Transverse colon (tissue), 4 donors: ENCODE results near the gene C14orf119. TPM values are rescaled to one million over a fixed set of nuclear protein-coding genes. Genes with fewer than 3 reads are reported as not detected.

Source experiments
- DNase-seq: peaks from one replicate; pipeline ENCODE4 v3.0.0-alpha.2; 2019
- H3K27ac ChIP-seq, 4 donors: fragments of 200-600 bp; sonication (generic); 2 replicates each; pipeline ENCODE4 v1.5.1; 2016 to 2018; ENCODE audit warnings: inconsistent platforms in 4 of 4
- H3K27me3 ChIP-seq: fragments of 200-600 bp; sonication (generic); 2 replicates; pipeline ENCODE4 v1.5.1; 2017; ENCODE audit warnings: inconsistent platforms
- H3K36me3 ChIP-seq, 4 donors: fragments of 200-600 bp; sonication (generic); 2 replicates each; pipeline ENCODE4 v1.5.1; 2017 to 2019; ENCODE audit warnings: inconsistent platforms in 4 of 4
- H3K4me1 ChIP-seq, 4 donors: fragments of 200-600 bp; sonication (generic); 2 replicates each; pipeline ENCODE4 v1.5.1; 2017 to 2020; ENCODE audit warnings: inconsistent platforms in 4 of 4
- H3K4me3 ChIP-seq, 4 donors: fragments of 200-600 bp; sonication (generic); 1 replicate in 1 of 4; 2 replicates in 3 of 4; pipeline versions ENCODE4 v1.5.1 to v1.6.1; 2017 to 2019; ENCODE audit warnings: inconsistent platforms in 4 of 4
- H3K9me3 ChIP-seq, 2 donors: fragments of 200-600 bp; sonication (generic); 2 replicates each; pipeline ENCODE4 v1.5.1; 2017 to 2019; ENCODE audit warnings: inconsistent platforms in 2 of 2
- CTCF ChIP-seq, 5 experiments: fragments of 200-600 bp in 3 of 5; fragments of 450-650 bp in 2 of 5; sonication (generic) in 3 of 5; IDR thresholded peaks; 1 replicate in 2 of 5; 2 replicates in 3 of 5; pipeline ENCODE4 v1.5.1; 2016 to 2017; ENCODE audit warnings: antibody characterized with exemption in 5 of 5, inconsistent platforms in 3 of 5, mild to moderate bottlenecking in 2 of 5, moderate library complexity in 1 of 5
- EP300 ChIP-seq: sonication (generic); formaldehyde crosslinking; IDR thresholded peaks from one replicate; pipeline ENCODE4 v1.6.1; 2017; ENCODE audit warnings: antibody characterized with exemption, low read depth
- POLR2A ChIP-seq: fragments of 450-650 bp; IDR thresholded peaks from one replicate; pipeline ENCODE4 v1.6.1; 2016; ENCODE audit warnings: antibody characterized with exemption, mild to moderate bottlenecking, moderate library complexity
- POLR2AphosphoS5 ChIP-seq, 3 donors: sonication (generic); formaldehyde crosslinking; IDR thresholded peaks; one replicate each; pipeline ENCODE4 v1.6.1; 2016; ENCODE audit warnings: antibody characterized with exemption in 3 of 3
- WGBS, 2 donors: methylation state at CpG; one replicate each; pipeline ENCODE4 v1.1.5; 2018; ENCODE audit warnings: low coverage in 1 of 2; 5-methylcytosine and 5-hydroxymethylcytosine counted together
- in situ Hi-C, 4 donors: fragments of 200-750 bp; cut with MboI; loops; one replicate each; pipeline versions ENCODE4 v1.15.0 to v1.15.1; 2017; ENCODE audit warnings: low sequenced_read_pairs in 3 of 4, low pct_ligation_motif_present in 1 of 4, low pct_unique_long_range_greater_than_20kb in 1 of 4
- intact Hi-C: fragments of 100-400 bp; cut with DNase I; formaldehyde crosslinking; loops from one replicate; pipeline ENCODE4 v1.15.1; 2023; ENCODE audit warnings: low total_unique reads
- total RNA-seq, 4 donors: library from RNA; depleted of rRNA; stranded (reverse); fragments of >200 nt; gene quantifications; one replicate each; pipeline ENCODE4 v1.1.0, GENCODE V29; 2016

Gene C14orf119
- total RNA-seq, 4 donors from 2014 or later: 3.6 to 33.7 (median 32.0) TPM

GRCh38 chr14:23103581-23103980 lies 8.3 kb downstream of the C14orf119 start:
- Histone ChIP-seq H3K27ac (no peak overlapping the region), H3K36me3 (no peaks in the 10 kb centered on the region), H3K4me1 (no peaks in the 10 kb centered on the region), H3K27me3 (no peaks in the 10 kb centered on the region), H3K9me3 (no peaks in the 10 kb centered on the region), H3K4me3 (no peak overlapping the region)
- intact Hi-C loops: no loop called here
- no peak for DNase-seq
- in situ Hi-C loops: loop anchor here in 3 of 4 donors (25.0 kb wide), 1 partner anchor 184 kb away; the partner anchor contains the start of gene HOMEZ (in 3 of the 3)
- 91 to 100% methylated on average over 3 to 4 of the region's 4 CpGs for WGBS, 2 donors
- no peak for TF ChIP-seq POLR2A
- TF ChIP-seq EP300: no peak
- no peak for TF ChIP-seq POLR2AphosphoS5 (IDR thresholded peaks at IDR 0.05)
- TF ChIP-seq CTCF (IDR thresholded peaks at IDR 0.05): no peak

GRCh38 chr14:23104070-23104590 lies 8.8 kb downstream of the C14orf119 start:
- no peaks in the 10 kb centered on the region for H3K4me1 ChIP-seq
- no peaks in the 10 kb centered on the region for H3K27me3 ChIP-seq
- WGBS, 2 donors: 88 to 89% methylated on average over 3 to 6 of the region's 6 CpGs
- no peak overlapping the region for H3K27ac ChIP-seq
- in situ Hi-C loops: loop anchor here in 3 of 4 donors (25.0 kb wide), 1 partner anchor 183 kb away; the partner anchor contains the start of gene HOMEZ (in 3 of the 3)
- no peak for TF ChIP-seq CTCF (IDR thresholded peaks at IDR 0.05)
- no peak for TF ChIP-seq EP300
- TF ChIP-seq POLR2A: no peak
- TF ChIP-seq POLR2AphosphoS5 (IDR thresholded peaks at IDR 0.05): no peak
- intact Hi-C loops: no loop called here
- H3K36me3 ChIP-seq: no peaks in the 10 kb centered on the region
- H3K9me3 ChIP-seq: no peaks in the 10 kb centered on the region
- no peak overlapping the region for H3K4me3 ChIP-seq
- DNase-seq: no peak

DNA sequence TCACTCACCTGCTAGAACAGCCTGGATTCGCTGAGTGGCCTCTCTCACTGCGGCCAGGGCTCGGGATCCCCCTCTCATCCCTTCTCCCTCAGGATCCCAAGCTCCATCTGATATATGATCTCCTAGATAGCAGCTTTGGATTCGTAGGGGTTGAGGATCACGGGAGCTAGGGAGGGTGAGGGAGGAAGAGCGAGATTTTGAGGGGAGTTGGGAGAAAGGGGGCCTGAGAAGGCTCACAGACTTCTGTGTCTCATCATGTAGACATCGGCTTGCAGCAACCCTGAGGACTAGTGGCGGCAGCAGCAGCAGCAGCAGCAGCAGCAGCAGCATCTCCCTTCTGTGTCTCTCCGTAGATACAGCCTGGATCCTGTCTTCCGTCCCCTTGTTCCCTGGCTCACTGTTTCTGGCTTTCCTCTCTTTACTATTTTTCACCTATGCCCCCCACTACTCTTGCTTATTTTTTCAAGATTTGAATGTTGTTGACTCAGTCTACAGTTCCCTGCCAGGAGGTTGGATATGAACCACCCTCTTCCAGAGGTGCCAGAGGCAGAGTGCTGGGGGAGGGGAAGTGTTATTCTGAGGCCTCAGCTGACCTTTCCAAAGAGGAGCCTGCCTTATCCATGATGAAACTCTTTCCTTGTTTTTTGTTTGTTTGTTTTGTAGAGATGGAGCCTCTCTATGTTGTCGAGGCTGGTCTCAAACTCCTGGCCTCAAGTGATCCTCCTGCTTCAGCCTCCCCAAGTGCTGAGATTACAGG lies 9.5 kb downstream of the C14orf119 start, which contains the start of gene CIROP:
Gene CIROP (minus strand): TSS at position 399 of the 757 bp plus-strand sequence. CDS start 69 bp downstream, at position 330.
- no peaks in the 10 kb centered on the region for H3K36me3 ChIP-seq
- no peaks in the 10 kb centered on the region for H3K4me1 ChIP-seq
- no peak within 1 kb of the TSS for H3K27ac ChIP-seq
- in situ Hi-C loops: loop anchor here in 3 of 4 donors (25.0 kb wide), 1 partner anchor 183 kb away; the partner anchor contains the start of gene HOMEZ (in 3 of the 3)
- no peak for TF ChIP-seq CTCF (IDR thresholded peaks at IDR 0.05)
- TF ChIP-seq EP300: no peak
- no peak for TF ChIP-seq POLR2A
- no peak for TF ChIP-seq POLR2AphosphoS5 (IDR thresholded peaks at IDR 0.05)
- no peak within 1 kb of the TSS for H3K4me3 ChIP-seq
- intact Hi-C loops: no loop called here
- H3K27me3 ChIP-seq: no peaks in the 10 kb centered on the region
- 80 to 100% methylated on average over 3 to 11 of the region's 11 CpGs for WGBS, 2 donors
- H3K9me3 ChIP-seq: no peaks in the 10 kb centered on the region
- no peak for DNase-seq

GRCh38 chr14:23105348-23105824 lies 10.1 kb downstream of the C14orf119 start:
- no peak for DNase-seq
- intact Hi-C loops: no loop called here
- 85 to 100% methylated on average over 1 to 4 of the region's 4 CpGs for WGBS, 2 donors
- Histone ChIP-seq H3K27me3 (no peaks in the 10 kb centered on the region), H3K36me3 (no peaks in the 10 kb centered on the region), H3K9me3 (no peaks in the 10 kb centered on the region), H3K4me1 (no peaks in the 10 kb centered on the region), H3K4me3 (no peak overlapping the region), H3K27ac (no peak overlapping the region)
- TF ChIP-seq POLR2A (no peak), POLR2AphosphoS5 (IDR thresholded peaks at IDR 0.05) (no peak), CTCF (IDR thresholded peaks at IDR 0.05) (no peak), EP300 (no peak)
- in situ Hi-C loops: loop anchor here in 3 of 4 donors (25.0 kb wide), 1 partner anchor 182 kb away; the partner anchor contains the start of gene HOMEZ (in 3 of the 3)
